ENCODE results near the gene DIDO1.

The DIDO1 gene

GRCh38 chr20:62949962-62950361 is 23.7 kb upstream of the DIDO1 start:
- DNase-seq: no peak

GRCh38 chr20:62949153-62949821 is 23.0 kb upstream of the DIDO1 start:
- no peak for DNase-seq

GRCh38 chr20:62947532-62948300 is 21.4 kb upstream of the DIDO1 start:
- no peak for DNase-seq

- no peak for DNase-seq
These were observed 20.6 kb upstream of the DIDO1 start for GRCh38 chr20:62946918-62947317.

GRCh38 chr20:62945771-62946339 is 19.6 kb upstream of the DIDO1 start:
- DNase-seq: no peak

- DNase-seq: no peak
These were observed 18.4 kb upstream of the DIDO1 start for GRCh38 chr20:62944746-62945145.

GRCh38 chr20:62944184-62944583 is 17.9 kb upstream of the DIDO1 start:
- DNase-seq: no peak

GRCh38 chr20:62943396-62943795 is 17.1 kb upstream of the DIDO1 start:
- no peak for DNase-seq

GRCh38 chr20:62942456-62942855 is 16.2 kb upstream of the DIDO1 start:
- no peak for DNase-seq

- DNase-seq: no peak
These were observed 15.5 kb upstream of the DIDO1 start for GRCh38 chr20:62941792-62942191.

GRCh38 chr20:62940875-62941274 is 14.6 kb upstream of the DIDO1 start:
- no peak for DNase-seq

GRCh38 chr20:62938105-62938888 is 12.0 kb upstream of the DIDO1 start, which contains the start of gene GID8:
GID8 (plus strand) TSS chr20:62938147; CDS start chr20:62941503, 3,356 bp downstream.
- peak; percentile 55 for DNase-seq

GRCh38 chr20:62937268-62938104 is 11.2 kb upstream of the DIDO1 start:
- DNase-seq: peak; percentile 97

- no peak for DNase-seq
These were observed 9.8 kb upstream of the DIDO1 start for GRCh38 chr20:62935968-62936585.

- no peak for DNase-seq
These were observed 9.1 kb upstream of the DIDO1 start for GRCh38 chr20:62935204-62935967.

- DNase-seq: no peak
These were observed 7.7 kb upstream of the DIDO1 start for GRCh38 chr20:62933966-62934365.

GRCh38 chr20:62931464-62931863 is 5.2 kb upstream of the DIDO1 start:
- no peak for DNase-seq

- DNase-seq: peak; percentile 73
These were observed 2.8 kb upstream of the DIDO1 start for GRCh38 chr20:62929051-62929538.

- no peak for DNase-seq
These were observed 2.1 kb upstream of the DIDO1 start for GRCh38 chr20:62928246-62928939.

- DNase-seq: no peak
These were observed 912 bp upstream of the DIDO1 start for GRCh38 chr20:62927128-62927705.

Measured in stimulated activated CD8-positive, alpha-beta memory T cell treated with anti-CD3 and anti-CD28 coated beads, Interleukin-4, amount 100 ng/mL, for 48 hours (primary cell).